ENCODE results near the gene PTGR2. TPM values are rescaled to one million over a fixed set of nuclear protein-coding genes. Genes with fewer than 3 reads are reported as not detected.

The PTGR2 gene
- total and polyA plus RNA-seq, 7 donors: 5.0 to 11.4 (median 6.6) TPM

- H3K27ac ChIP-seq: no peak overlapping the region
- TF ChIP-seq CTCF (IDR thresholded peaks at IDR 0.05) (no peak), POLR2AphosphoS5 (IDR thresholded peaks at IDR 0.05) (no peak), POLR2A (IDR thresholded peaks at IDR 0.05) (no peak), EP300 (IDR thresholded peaks at IDR 0.05) (no peak)
- no peaks in the 10 kb centered on the region for H3K27me3 ChIP-seq
- H3K36me3 ChIP-seq: peaks cover 0 to 16% (median 3%) of the 10 kb centered on the region in 4 donors
- H3K4me3 ChIP-seq: no peak overlapping the region
- no peaks in the 10 kb centered on the region for H3K9me3 ChIP-seq
- no peak for DNase-seq
- intact Hi-C loops (cut with DNase I): no loop called here
- no peaks in the 10 kb centered on the region for H3K4me1 ChIP-seq
- 93 to 96% methylated on average over 2 of the region's 2 CpGs for WGBS, 2 donors
These were observed 19.0 kb downstream of the PTGR2 start for GRCh38 chr14:73870525-73871235.

DNA sequence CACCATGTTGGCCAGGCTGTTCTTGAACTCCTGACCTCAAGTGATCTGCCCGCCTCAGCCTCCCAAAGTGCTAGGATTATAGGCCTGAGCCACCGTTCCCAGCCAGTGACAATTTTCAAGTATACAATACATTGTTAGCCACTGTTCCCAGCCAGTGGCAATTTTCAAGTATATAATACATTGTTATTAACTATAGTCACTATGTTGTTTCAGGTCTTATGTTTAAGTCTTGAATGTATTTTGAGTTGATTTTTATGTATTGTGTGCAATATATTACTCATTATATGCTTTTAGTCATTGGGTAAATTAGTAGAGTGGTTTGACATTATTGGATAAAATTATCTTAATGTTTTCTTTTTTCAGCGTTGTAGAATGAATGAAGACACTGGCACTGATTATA is 22.0 kb downstream of the PTGR2 start:
- Histone ChIP-seq H3K4me1 (no peaks in the 10 kb centered on the region), H3K9me3 (no peaks in the 10 kb centered on the region), H3K4me3 (no peak overlapping the region), H3K36me3 (peaks cover 0 to 9% (median 3%) of the 10 kb centered on the region in 4 donors), H3K27ac (no peak overlapping the region), H3K27me3 (no peaks in the 10 kb centered on the region)
- intact Hi-C loops (cut with DNase I): no loop called here
- no peak for DNase-seq
- no peak for TF ChIP-seq POLR2A (IDR thresholded peaks at IDR 0.05)
- no peak for TF ChIP-seq EP300 (IDR thresholded peaks at IDR 0.05)
- TF ChIP-seq CTCF (IDR thresholded peaks at IDR 0.05): no peak
- TF ChIP-seq POLR2AphosphoS5 (IDR thresholded peaks at IDR 0.05): no peak
- 69 to 85% methylated on average over 3 of the region's 3 CpGs for WGBS, 2 donors

- Histone ChIP-seq H3K27ac (no peak overlapping the region), H3K9me3 (no peaks in the 10 kb centered on the region), H3K36me3 (peaks cover 0 to 32% (median 3%) of the 10 kb centered on the region in 4 donors), H3K4me3 (no peak overlapping the region), H3K4me1 (no peaks in the 10 kb centered on the region), H3K27me3 (no peaks in the 10 kb centered on the region)
- TF ChIP-seq EP300 (IDR thresholded peaks at IDR 0.05) (no peak), POLR2AphosphoS5 (IDR thresholded peaks at IDR 0.05) (no peak), CTCF (IDR thresholded peaks at IDR 0.05) (no peak), POLR2A (IDR thresholded peaks at IDR 0.05) (no peak)
- intact Hi-C loops (cut with DNase I): no loop called here
- 72 to 86% methylated on average over 3 of the region's 3 CpGs for WGBS, 2 donors
- no peak for DNase-seq
These were observed 26.2 kb downstream of the PTGR2 start for GRCh38 chr14:73877790-73878189.

DNA sequence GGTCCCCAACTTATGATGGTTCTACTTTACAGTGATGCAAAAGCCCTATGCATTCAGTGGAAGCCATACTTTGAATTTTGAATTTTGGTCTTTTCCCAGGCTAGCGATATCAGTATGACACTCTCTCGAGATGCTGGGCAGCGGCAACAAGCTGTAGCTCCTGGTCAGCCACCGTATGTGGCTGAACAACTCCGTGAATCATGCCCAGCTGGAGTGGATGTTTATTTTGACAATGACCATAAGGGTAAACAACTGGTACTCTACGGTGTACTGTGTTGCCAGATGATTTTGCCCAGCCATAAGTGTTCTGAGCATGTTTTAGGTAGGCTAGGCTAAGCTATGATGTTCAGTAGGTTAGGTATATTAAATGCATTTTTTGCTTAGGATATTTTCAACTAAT is 26.8 kb downstream of the PTGR2 start:
- Histone ChIP-seq H3K4me3 (no peak overlapping the region), H3K27me3 (no peaks in the 10 kb centered on the region), H3K9me3 (no peaks in the 10 kb centered on the region), H3K36me3 (peaks cover 0 to 32% (median 3%) of the 10 kb centered on the region in 4 donors), H3K27ac (no peak overlapping the region), H3K4me1 (no peaks in the 10 kb centered on the region)
- 87 to 88% methylated on average over 6 of the region's 6 CpGs for whole genome bisulfite sequencing, 2 donors
- no peak for DNase-seq
- intact Hi-C loops (cut with DNase I): no loop called here
- TF ChIP-seq POLR2AphosphoS5 (IDR thresholded peaks at IDR 0.05) (no peak), EP300 (IDR thresholded peaks at IDR 0.05) (no peak), CTCF (IDR thresholded peaks at IDR 0.05) (no peak), POLR2A (IDR thresholded peaks at IDR 0.05) (no peak)

GRCh38 chr14:73879027-73879426 is 27.4 kb downstream of the PTGR2 start:
- Histone ChIP-seq H3K4me1 (no peaks in the 10 kb centered on the region), H3K4me3 (no peak overlapping the region), H3K27ac (no peak overlapping the region), H3K36me3 (peaks cover 0 to 29% (median 3%) of the 10 kb centered on the region in 4 donors), H3K27me3 (no peaks in the 10 kb centered on the region), H3K9me3 (no peaks in the 10 kb centered on the region)
- intact Hi-C loops (cut with DNase I): no loop called here
- no peak for TF ChIP-seq EP300 (IDR thresholded peaks at IDR 0.05)
- no peak for TF ChIP-seq POLR2A (IDR thresholded peaks at IDR 0.05)
- WGBS, 2 donors: 88% methylated on average over 1 of the region's 1 CpG
- DNase-seq: no peak
